ENCODE measurements around the gene CHSY1. TPM values are rescaled to one million over a fixed set of nuclear protein-coding genes. Genes with fewer than 3 reads are reported as not detected.
A peak's percentile ranks its signal among the peaks of the same experiment; 100 is the strongest.

The CHSY1 gene
- total RNA-seq: 33.2 and 36.7 TPM in 2 replicates
- long read RNA-seq, partial matches to known transcripts: 1 of 14 reads
- long read RNA-seq, other reads (novel, unspliced or antisense): 13 of 14 reads

GRCh38 chr15:101251830-101252820 lies at the start of gene CHSY1:
CHSY1 (minus strand) TSS chr15:101252048; CDS start chr15:101251456, 592 bp downstream.
- H3K27me3 Mint-ChIP-seq: peaks cover 16% of the 10 kb centered on the region
- no peaks in the 10 kb centered on the region for H3K36me3 Mint-ChIP-seq (ENCODE audit: insufficient read depth)
- peaks cover 31% of the 10 kb centered on the region for H3K4me1 Mint-ChIP-seq (ENCODE audit: low read depth)
- no peaks in the 10 kb centered on the region for H3K9me3 Mint-ChIP-seq (ENCODE audit: low read depth)
- H3K27ac Mint-ChIP-seq: peak within 1 kb of the TSS; percentile 92
- TF ChIP-seq CTCF (IDR thresholded peaks at IDR 0.05; ENCODE audit: unreplicated experiment): no peak
- peak within 1 kb of the TSS; percentile 91 for H3K4me3 Mint-ChIP-seq (ENCODE audit: low read depth)
- peak; percentile 74 for DNase-seq (ENCODE audit: low spot score, unreplicated experiment)

GRCh38 chr15:101296418-101297405 lies 44.9 kb upstream of the CHSY1 start:
- no peak for DNase-seq (ENCODE audit: low spot score, unreplicated experiment)
- no peaks in the 10 kb centered on the region for H3K36me3 Mint-ChIP-seq (ENCODE audit: insufficient read depth)
- no peaks in the 10 kb centered on the region for H3K9me3 Mint-ChIP-seq (ENCODE audit: low read depth)
- H3K27me3 Mint-ChIP-seq: no peaks in the 10 kb centered on the region
- TF ChIP-seq CTCF (IDR thresholded peaks at IDR 0.05; ENCODE audit: unreplicated experiment): no peak
- peaks cover 21% of the 10 kb centered on the region for H3K4me1 Mint-ChIP-seq (ENCODE audit: low read depth)
- H3K4me3 Mint-ChIP-seq (ENCODE audit: low read depth): peak overlapping the region; percentile 97
- H3K27ac Mint-ChIP-seq: no peak overlapping the region

- H3K36me3 Mint-ChIP-seq (ENCODE audit: insufficient read depth): no peaks in the 10 kb centered on the region
- H3K4me1 Mint-ChIP-seq (ENCODE audit: low read depth): peaks cover 21% of the 10 kb centered on the region
- no peaks in the 10 kb centered on the region for H3K27me3 Mint-ChIP-seq
- DNase-seq (ENCODE audit: low spot score, unreplicated experiment): no peak
- no peaks in the 10 kb centered on the region for H3K9me3 Mint-ChIP-seq (ENCODE audit: low read depth)
- peak overlapping the region; percentile 97 for H3K4me3 Mint-ChIP-seq (ENCODE audit: low read depth)
- no peak for TF ChIP-seq CTCF (IDR thresholded peaks at IDR 0.05; ENCODE audit: unreplicated experiment)
- H3K27ac Mint-ChIP-seq: peak overlapping the region; percentile 86
Observed at GRCh38 chr15:101295607-101296161, 43.8 kb upstream of the CHSY1 start.

GRCh38 chr15:101294731-101295606 lies 43.1 kb upstream of the CHSY1 start, which contains the start of gene SNRPA1:
SNRPA1 (minus strand) TSS chr15:101295248; CDS start chr15:101295178, 70 bp downstream.
- peak; percentile 94 for DNase-seq (ENCODE audit: low spot score, unreplicated experiment)
- peaks cover 4% of the 10 kb centered on the region for H3K36me3 Mint-ChIP-seq (ENCODE audit: insufficient read depth)
- no peak for TF ChIP-seq CTCF (IDR thresholded peaks at IDR 0.05; ENCODE audit: unreplicated experiment)
- no peaks in the 10 kb centered on the region for H3K9me3 Mint-ChIP-seq (ENCODE audit: low read depth)
- no peaks in the 10 kb centered on the region for H3K27me3 Mint-ChIP-seq
- peak within 1 kb of the TSS; percentile 94 for H3K27ac Mint-ChIP-seq
- peaks cover 21% of the 10 kb centered on the region for H3K4me1 Mint-ChIP-seq (ENCODE audit: low read depth)
- H3K4me3 Mint-ChIP-seq (ENCODE audit: low read depth): peak within 1 kb of the TSS; percentile 97

Measured in progenitor cell of endocrine pancreas (in vitro differentiated cells).